Stimulated activated naive CD8-positive, alpha-beta T cell treated with anti-CD3 and anti-CD28 coated beads, Interleukin-15, Interleukin-2, amounts not matched to agents 100 U/mL and 50 U/mL, for 24 hours (primary cell): ENCODE results near the gene AGPAT3.
"Not testable (repeated sequence)": the region's sequence is repeated elsewhere in the genome, so short reads cannot be mapped to it uniquely, and the experiment has no call there.

ENCODE experiments used
- ATAC-seq: fragments of 150-1000 bp; cut with Tn5 transposase; one replicate; pipeline ENCODE4 v1.10.0; 2021
- DNase-seq: peaks from one replicate; pipeline ENCODE4 v3.0.0; 2021

AGPAT3 gene

GRCh38 chr21:43834146-43834905 lies 30.7 kb upstream of the AGPAT3 start:
- ATAC-seq (no peak), DNase-seq (no peak)

DNA sequence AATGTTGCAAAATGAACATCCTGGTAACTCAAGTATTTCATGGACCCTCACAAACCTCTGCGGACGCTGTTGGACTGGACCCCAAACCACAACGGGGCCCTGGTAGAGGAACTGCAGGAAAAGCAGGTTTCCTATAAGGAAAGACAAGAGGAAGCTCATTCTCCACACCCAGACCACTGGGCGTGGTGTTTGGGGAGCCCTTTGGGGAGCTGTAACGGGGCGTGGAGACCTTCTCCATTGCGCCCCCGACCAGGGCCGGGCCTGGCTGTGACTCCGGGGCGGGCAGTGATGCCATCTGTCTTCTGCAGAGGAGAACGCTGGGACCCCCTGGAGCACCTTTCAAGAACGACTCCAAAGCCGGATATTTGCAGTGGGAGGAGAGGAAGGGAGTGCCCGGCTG lies 30.0 kb upstream of the AGPAT3 start:
- ATAC-seq (no peak), DNase-seq (no peak)

GRCh38 chr21:43835861-43836260 lies 29.2 kb upstream of the AGPAT3 start:
- no peak for DNase-seq
- no peak for ATAC-seq

GRCh38 chr21:43836616-43837015 lies 28.4 kb upstream of the AGPAT3 start:
- no peak for DNase-seq
- no peak for ATAC-seq

DNA sequence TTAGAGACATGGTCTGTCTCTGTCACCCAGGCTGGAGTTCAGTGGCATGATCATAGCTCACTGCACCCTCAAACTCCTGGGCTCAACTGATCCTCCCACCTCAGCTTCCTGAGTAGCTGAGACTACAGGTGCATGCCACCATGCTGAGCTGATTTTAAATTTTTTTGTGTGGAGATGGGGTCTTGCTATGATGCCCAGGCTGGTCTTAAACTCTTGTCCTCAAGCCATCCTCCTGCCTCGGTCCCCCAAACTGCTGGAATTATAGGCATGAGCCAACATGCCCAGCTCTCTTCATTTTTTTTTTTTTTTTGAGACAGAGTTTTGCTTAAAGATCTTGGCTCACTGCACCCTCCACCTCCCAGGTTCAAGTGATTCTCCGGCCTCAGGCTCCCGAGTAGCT lies 24.8 kb upstream of the AGPAT3 start:
- ATAC-seq (no peak), DNase-seq (no peak)

GRCh38 chr21:43842742-43843141 lies 22.3 kb upstream of the AGPAT3 start:
- ATAC-seq (no peak), DNase-seq (no peak)

GRCh38 chr21:43844906-43845305 lies 20.1 kb upstream of the AGPAT3 start:
- not testable (repeated sequence) for DNase-seq, ATAC-seq

DNA sequence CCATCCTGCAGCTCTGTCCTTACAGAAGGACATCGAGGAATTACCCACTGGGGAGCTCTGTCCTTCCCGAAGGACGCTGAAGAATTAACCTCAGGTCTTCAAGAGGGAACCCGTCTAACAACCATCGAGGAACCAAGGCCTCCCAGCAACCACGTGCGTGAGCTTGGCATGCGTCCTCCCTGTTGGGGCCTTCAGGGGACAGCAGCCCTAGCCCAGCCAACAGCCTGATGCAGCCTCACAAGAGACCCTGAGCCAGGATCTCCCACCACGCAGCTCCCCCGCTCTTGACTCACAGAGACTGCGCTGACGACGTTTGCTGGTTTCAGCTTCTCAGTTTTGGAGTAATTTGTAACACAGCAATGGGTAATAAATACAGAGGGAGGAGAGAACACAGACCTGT lies 19.6 kb upstream of the AGPAT3 start:
- ATAC-seq: no peak
- no peak for DNase-seq

DNA sequence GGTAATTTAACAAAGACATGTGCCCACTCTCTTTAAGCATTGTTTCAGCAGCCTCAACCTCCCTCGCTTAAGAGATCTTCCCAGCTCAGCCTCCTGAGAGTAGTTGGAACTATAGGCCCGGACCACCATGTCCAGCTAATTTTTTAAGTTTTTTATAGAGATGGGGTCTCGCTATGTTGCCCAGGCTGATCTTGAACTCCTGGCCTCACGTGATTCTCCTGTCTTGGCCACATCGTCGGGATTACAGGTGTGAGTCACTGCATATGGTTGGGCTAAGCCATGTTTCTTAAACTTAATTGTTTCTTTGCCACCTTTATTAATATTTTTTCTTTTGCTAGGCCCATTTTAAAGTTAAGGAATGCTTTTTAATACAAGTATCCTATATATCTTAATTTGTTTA lies 18.6 kb upstream of the AGPAT3 start:
- no peak for ATAC-seq
- DNase-seq: no peak

GRCh38 chr21:43847301-43847700 lies 17.7 kb upstream of the AGPAT3 start:
- ATAC-seq (no peak), DNase-seq (no peak)

GRCh38 chr21:43848771-43849170 lies 16.3 kb upstream of the AGPAT3 start:
- no peak for ATAC-seq
- DNase-seq: no peak

GRCh38 chr21:43849532-43850299 lies 15.3 kb upstream of the AGPAT3 start:
- DNase-seq: no peak
- ATAC-seq: no peak

- no peak for ATAC-seq
- DNase-seq: no peak
Observed at GRCh38 chr21:43850728-43851295, 14.2 kb upstream of the AGPAT3 start.

GRCh38 chr21:43851593-43851992 lies 13.4 kb upstream of the AGPAT3 start:
- no peak for ATAC-seq
- DNase-seq: no peak

- DNase-seq (no peak), ATAC-seq (no peak)
Observed at GRCh38 chr21:43853851-43854772, 10.9 kb upstream of the AGPAT3 start.

DNA sequence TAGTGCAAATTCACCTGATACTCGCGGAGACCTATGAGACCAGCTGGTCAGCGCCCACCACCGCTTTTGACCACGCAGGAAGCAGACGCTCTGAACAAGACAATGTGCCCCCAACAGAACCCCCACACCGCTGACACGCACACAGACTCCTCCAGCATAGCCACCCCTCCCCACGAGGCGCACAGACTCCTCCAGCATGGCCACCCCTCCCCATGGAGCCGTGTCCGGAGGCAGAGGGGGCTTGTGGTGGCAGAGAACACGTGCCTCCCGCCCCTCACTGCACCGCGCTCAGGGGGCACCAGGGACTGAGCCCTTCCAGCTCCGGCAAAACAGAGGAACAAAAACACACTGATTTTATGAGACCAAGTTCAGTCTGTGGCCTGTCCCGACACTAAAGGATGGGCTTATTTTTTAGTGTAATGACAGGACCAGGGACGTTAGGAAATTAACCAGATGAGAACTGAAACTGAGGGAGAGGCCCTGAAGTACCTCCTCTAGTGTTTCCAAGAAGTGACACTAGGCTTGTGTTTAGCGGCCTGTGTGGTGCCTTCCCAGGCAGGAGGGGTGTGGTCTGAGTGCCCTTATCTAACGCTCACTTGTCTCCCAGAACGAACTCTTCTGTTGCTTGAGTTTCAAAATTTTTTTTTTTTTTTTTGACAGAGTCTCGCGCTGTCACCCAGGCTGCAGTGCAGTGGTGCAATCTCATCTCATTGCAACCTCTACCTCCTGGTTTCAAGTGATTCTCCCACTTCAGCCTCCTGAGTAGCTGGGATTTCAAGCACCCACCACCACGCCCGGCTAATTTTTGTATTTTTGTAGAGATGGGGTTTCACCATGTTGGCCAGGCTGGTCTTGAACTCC lies 10.0 kb upstream of the AGPAT3 start:
- ATAC-seq: peak; percentile 92

GRCh38 chr21:43855955-43856354 lies 9.1 kb upstream of the AGPAT3 start:
- DNase-seq (no peak), ATAC-seq (no peak)

More for the DNA sequence above, 10.0 kb upstream of the AGPAT3 start:
- peak; percentile 43 for DNase-seq

GRCh38 chr21:43858806-43859648 lies 6.0 kb upstream of the AGPAT3 start:
- ATAC-seq (no peak), DNase-seq (no peak)

- no peak for ATAC-seq
Observed at GRCh38 chr21:43859747-43860214, 5.2 kb upstream of the AGPAT3 start.

DNA sequence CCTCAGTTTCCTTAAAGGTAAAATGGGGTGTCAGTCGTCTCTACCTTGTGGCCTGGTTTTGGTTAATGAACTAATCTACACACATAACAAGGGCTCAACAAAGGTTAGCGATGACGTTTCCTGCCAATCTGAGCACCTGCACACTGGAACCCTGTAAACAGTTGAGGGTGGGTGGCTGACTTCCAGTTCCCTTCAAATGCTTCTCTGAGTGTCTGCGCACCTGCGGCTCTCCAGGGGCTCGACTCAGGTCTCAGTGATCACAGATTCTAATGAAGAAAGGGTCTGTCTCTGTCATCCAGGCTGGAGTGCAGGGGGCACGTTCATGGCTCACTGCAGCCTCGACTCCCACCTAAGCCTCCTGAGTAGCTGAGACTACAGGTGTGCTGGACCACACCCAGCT lies 3.3 kb upstream of the AGPAT3 start:
- no peak for ATAC-seq
- DNase-seq: no peak

More at GRCh38 chr21:43859747-43860214, 5.2 kb upstream of the AGPAT3 start:
- no peak for DNase-seq
